Endothelial cell of umbilical vein (primary cell): ENCODE results near the gene LAG3. TPM values are rescaled to one million over a fixed set of nuclear protein-coding genes. Genes with fewer than 3 reads are reported as not detected.

ENCODE experiments used
- BruUV-seq: library from RNA; stranded (reverse); fragments of 400-500 nt; replicated peaks from 2 replicates; lab custom pipeline; 2021; lab: Mats Ljungman, UMichigan
- CTCF ChIA-PET: fragments of 300-600, 350-600 bp; sonication (Branson Sonifier 250); formaldehyde crosslinking; loops from one replicate; lab custom pipeline; 2021; ENCODE audit warnings: antibody characterized with exemption, inconsistent platforms; lab: Charles Lee
- POLR2A ChIA-PET: fragments of 300-600, 350-600 bp; sonication (Branson Sonifier 250); formaldehyde crosslinking; loops from one replicate; lab custom pipeline; 2021; ENCODE audit warnings: antibody characterized with exemption, inconsistent platforms; lab: Charles Lee
- DNase-seq: peaks from one replicate; pipeline ENCODE4 v3.0.0-alpha.2; 2011; ENCODE audit warnings: low read depth, low spot score
- FAIRE-seq: peaks from 2 replicates; lab custom pipeline; 2011; peaks lifted over from hg19 to GRCh38; lab: Jason Lieb, UNC
- H2AFZ ChIP-seq: 2 replicates; pipeline ENCODE4 v1.6.0; 2012; ENCODE audit warnings: low read depth, low read length, control low read depth, inconsistent platforms
- H3K27ac ChIP-seq: 2 replicates; pipeline ENCODE4 v1.5.1; 2011; ENCODE audit warnings: low read depth, mild to moderate bottlenecking, control low read depth, low read length, moderate library complexity; ENCODE audit not compliant: insufficient read depth
- H3K27me3 ChIP-seq, 2 experiments: 2 replicates each; pipeline versions ENCODE4 v1.6.0 to v1.6.1; 2011; ENCODE audit warnings: low read length in 2 of 2, mixed read lengths in 1 of 2; ENCODE audit not compliant: control insufficient read depth in 2 of 2, insufficient read depth in 2 of 2
- H3K36me3 ChIP-seq, 2 experiments: 2 replicates in 1 of 2; 3 replicates in 1 of 2; pipeline ENCODE4 v1.5.1; 2011; ENCODE audit warnings: low read length in 2 of 2, mild to moderate bottlenecking in 1 of 2, moderate library complexity in 1 of 2; ENCODE audit not compliant: control insufficient read depth in 2 of 2, insufficient read depth in 2 of 2; ENCODE audit errors: extremely low read depth in 1 of 2
- H3K4me1 ChIP-seq: 3 replicates; pipeline ENCODE4 v1.5.1; 2011; ENCODE audit warnings: mild to moderate bottlenecking, low read length; ENCODE audit not compliant: control insufficient read depth, insufficient read depth; ENCODE audit errors: extremely low read depth
- H3K4me2 ChIP-seq: 2 replicates; pipeline ENCODE4 v1.6.1; 2011; ENCODE audit warnings: low read length, control low read depth, mixed read lengths; ENCODE audit not compliant: insufficient read depth
- H3K4me3 ChIP-seq, 3 experiments: fragments of 200-600 bp in 1 of 3; sonication (generic), shearing (Covaris generic) in 1 of 3; replicated peaks in 1 of 3; 2 replicates each; pipeline ENCODE4 v1.5.1; 2011 to 2016; ENCODE audit warnings: control low read depth in 3 of 3, low read length in 3 of 3, mild to moderate bottlenecking in 2 of 3, inconsistent platforms in 1 of 3, low read depth in 1 of 3, moderate library complexity in 1 of 3; ENCODE audit not compliant: insufficient read depth in 1 of 3
- H3K79me2 ChIP-seq: 2 replicates; pipeline ENCODE4 v1.6.0; 2012; ENCODE audit warnings: low read length, inconsistent platforms; ENCODE audit not compliant: control insufficient read depth, insufficient read depth
- H3K9ac ChIP-seq: replicated peaks from 2 replicates; pipeline ENCODE3; 2011; ENCODE audit warnings: low read length, control low read depth; ENCODE audit not compliant: insufficient read depth; ENCODE audit errors: extremely low read depth
- H3K9me1 ChIP-seq: replicated peaks from 3 replicates; pipeline ENCODE4 v1.6.0; 2011; ENCODE audit warnings: mild to moderate bottlenecking, low read length; ENCODE audit not compliant: control insufficient read depth, insufficient read depth; ENCODE audit errors: extremely low read depth
- H3K9me3 ChIP-seq: replicated peaks from 2 replicates; pipeline ENCODE4 v1.5.1; 2012; ENCODE audit warnings: low read length, inconsistent platforms; ENCODE audit not compliant: control insufficient read depth, insufficient read depth
- H4K20me1 ChIP-seq: replicated peaks from 2 replicates; pipeline ENCODE3; 2011; ENCODE audit warnings: mild to moderate bottlenecking, low read length; ENCODE audit not compliant: control insufficient read depth, insufficient read depth; ENCODE audit errors: extremely low read depth
- EZH2 ChIP-seq: IDR thresholded peaks from 2 replicates; pipeline ENCODE4 v1.6.1; 2012; ENCODE audit warnings: borderline replicate concordance, low read depth, mild to moderate bottlenecking, moderate library complexity, low read length, inconsistent platforms; ENCODE audit not compliant: severe bottlenecking
- GATA2 ChIP-seq: IDR thresholded peaks from 2 replicates; pipeline ENCODE4 v1.7.0; 2011; ENCODE audit warnings: low read depth, mild to moderate bottlenecking, moderate library complexity, mixed read lengths, low read length; ENCODE audit not compliant: insufficient read length, insufficient read depth
- MYC ChIP-seq: IDR thresholded peaks from one replicate; pipeline ENCODE4 v1.6.1; 2011; ENCODE audit warnings: mild to moderate bottlenecking, low read depth, low read length
- POLR2A ChIP-seq: IDR thresholded peaks from 2 replicates; pipeline ENCODE4 v1.6.1; 2012; ENCODE audit warnings: low read depth, mild to moderate bottlenecking, control low read depth, low read length
- POLR2AphosphoS5 ChIP-seq: IDR thresholded peaks from 2 replicates; pipeline ENCODE4 v1.6.1; 2012; ENCODE audit warnings: low read depth, mild to moderate bottlenecking, control low read depth, low read length, moderate library complexity; ENCODE audit not compliant: insufficient read depth
- dilution Hi-C: fragments of 300-500 bp; cut with MboI; formaldehyde crosslinking; loops from one replicate; pipeline ENCODE4 v1.15.0; 2019; ENCODE audit warnings: low sequenced_read_pairs; ENCODE audit not compliant: extremely low pct_ligation_motif_present
- intact Hi-C: fragments of 100-400 bp; cut with micrococcal nuclease; formaldehyde crosslinking; loops from one replicate; pipeline ENCODE4 v1.10.0; 2022
- polyA plus RNA-seq, 4 experiments: library from polyadenylated mRNA; depleted of rRNA in 3 of 4; stranded (reverse) in 3 of 4; unstranded in 1 of 4; fragments of >200 nt; gene quantifications; 2 replicates each; pipeline versions ENCODE4 v1.2.1 to v1.2.3, GENCODE V29; 2011 to 2012; ENCODE audit warnings: missing spikeins in 1 of 4
- total RNA-seq: library from RNA; stranded (reverse); gene quantifications from 2 replicates; pipeline ENCODE4 v1.2.3, GENCODE V29; 2021
- TF ChIP-seq, protein P1 (sequence below): IDR thresholded peaks from 2 replicates; pipeline ENCODE4 v1.6.1; 2011; ENCODE audit not compliant: insufficient read depth, insufficient read length
- TF ChIP-seq, protein P2 (sequence below), 2 donors: IDR thresholded peaks; 1 replicate in 1 of 2; 2 replicates in 1 of 2; pipeline ENCODE4 v1.5.1; 2011; ENCODE audit warnings: low read length in 2 of 2, mild to moderate bottlenecking in 2 of 2, moderate library complexity in 2 of 2, control low read depth in 1 of 2, inconsistent platforms in 1 of 2, low read depth in 1 of 2; ENCODE audit not compliant: insufficient read depth in 1 of 2; ENCODE audit errors: extremely low read depth in 1 of 2

Gene LAG3
- total and polyA plus RNA-seq, 2 donors (not counting 3 experiments of a cell fraction or from before 2014, with no cell fraction given): 1.3 to 3.8 TPM

DNA sequence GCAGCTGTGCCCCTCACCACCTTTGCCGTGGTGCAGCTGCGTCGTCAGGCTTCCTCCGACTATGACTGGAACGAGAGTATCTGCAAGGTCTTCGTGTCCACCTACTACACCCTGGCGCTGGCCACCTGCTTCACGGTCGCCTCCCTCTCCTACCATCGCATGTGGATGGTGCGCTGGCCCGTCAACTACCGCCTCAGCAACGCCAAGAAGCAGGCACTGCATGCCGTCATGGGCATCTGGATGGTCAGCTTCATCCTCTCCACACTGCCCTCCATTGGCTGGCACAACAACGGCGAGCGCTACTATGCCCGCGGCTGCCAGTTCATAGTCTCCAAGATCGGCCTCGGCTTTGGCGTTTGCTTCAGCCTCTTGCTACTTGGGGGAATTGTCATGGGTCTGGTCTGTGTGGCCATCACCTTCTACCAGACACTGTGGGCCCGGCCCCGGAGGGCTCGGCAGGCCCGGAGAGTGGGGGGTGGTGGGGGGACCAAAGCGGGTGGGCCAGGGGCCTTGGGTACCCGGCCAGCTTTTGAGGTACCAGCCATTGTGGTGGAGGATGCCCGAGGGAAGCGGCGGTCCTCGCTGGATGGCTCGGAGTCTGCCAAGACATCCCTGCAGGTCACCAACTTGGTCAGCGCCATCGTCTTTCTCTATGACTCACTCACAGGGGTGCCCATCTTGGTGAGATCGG is 51.9 kb downstream of the LAG3 start:
- no peak overlapping the region for H3K27ac ChIP-seq
- H3K79me2 ChIP-seq: peaks cover 10% of the 10 kb centered on the region
- CTCF ChIA-PET: interaction anchor here (0.8 to 12.0 kb wide), 19 partner anchors 10 to 271 kb away, joined by 3 to 148 read pairs (median 5); partner anchors contain the start of genes CD4, COPS7A, LAG3 and MLF2
- no peak for DNase-seq
- POLR2A ChIA-PET: interaction anchor here (1.1 kb wide), 1 partner anchor 58 kb away, joined by 4 read pairs; the partner anchor contains the start of gene PTMS
- no peaks in the 10 kb centered on the region for H3K9me1 ChIP-seq
- BruUV-seq: no TSS peak
- H4K20me1 ChIP-seq: no peaks in the 10 kb centered on the region
- FAIRE-seq: no peak
- peaks cover 3% of the 10 kb centered on the region in 2 experiments for H3K27me3 ChIP-seq
- intact Hi-C loops: no loop called here
- H3K36me3 ChIP-seq: no peaks in the 10 kb centered on the region
- H3K4me2 ChIP-seq: no peak overlapping the region
- no peak overlapping the region for H3K9ac ChIP-seq
- peaks cover 23% of the 10 kb centered on the region for H3K4me1 ChIP-seq
- dilution Hi-C loops: no loop called here
- TF ChIP-seq, protein P1, sequence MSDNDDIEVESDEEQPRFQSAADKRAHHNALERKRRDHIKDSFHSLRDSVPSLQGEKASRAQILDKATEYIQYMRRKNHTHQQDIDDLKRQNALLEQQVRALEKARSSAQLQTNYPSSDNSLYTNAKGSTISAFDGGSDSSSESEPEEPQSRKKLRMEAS: no peak
- no peak for TF ChIP-seq EZH2
- TF ChIP-seq MYC: no peak
- TF ChIP-seq POLR2A: no peak
- no peak for TF ChIP-seq POLR2AphosphoS5
- TF ChIP-seq, protein P2, sequence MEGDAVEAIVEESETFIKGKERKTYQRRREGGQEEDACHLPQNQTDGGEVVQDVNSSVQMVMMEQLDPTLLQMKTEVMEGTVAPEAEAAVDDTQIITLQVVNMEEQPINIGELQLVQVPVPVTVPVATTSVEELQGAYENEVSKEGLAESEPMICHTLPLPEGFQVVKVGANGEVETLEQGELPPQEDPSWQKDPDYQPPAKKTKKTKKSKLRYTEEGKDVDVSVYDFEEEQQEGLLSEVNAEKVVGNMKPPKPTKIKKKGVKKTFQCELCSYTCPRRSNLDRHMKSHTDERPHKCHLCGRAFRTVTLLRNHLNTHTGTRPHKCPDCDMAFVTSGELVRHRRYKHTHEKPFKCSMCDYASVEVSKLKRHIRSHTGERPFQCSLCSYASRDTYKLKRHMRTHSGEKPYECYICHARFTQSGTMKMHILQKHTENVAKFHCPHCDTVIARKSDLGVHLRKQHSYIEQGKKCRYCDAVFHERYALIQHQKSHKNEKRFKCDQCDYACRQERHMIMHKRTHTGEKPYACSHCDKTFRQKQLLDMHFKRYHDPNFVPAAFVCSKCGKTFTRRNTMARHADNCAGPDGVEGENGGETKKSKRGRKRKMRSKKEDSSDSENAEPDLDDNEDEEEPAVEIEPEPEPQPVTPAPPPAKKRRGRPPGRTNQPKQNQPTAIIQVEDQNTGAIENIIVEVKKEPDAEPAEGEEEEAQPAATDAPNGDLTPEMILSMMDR (IDR thresholded peaks at IDR 0.05; ENCODE audit: extremely low read depth in 1 of 2, insufficient read depth in 1 of 2, low read depth in 1 of 2, low read length in 2 of 2): no peak
- TF ChIP-seq GATA2: no peak
- no peaks in the 10 kb centered on the region for H3K9me3 ChIP-seq
- no peak overlapping the region for H3K4me3 ChIP-seq
- no peak overlapping the region for H2AFZ ChIP-seq
